Measurements from ENCODE around the gene RRH.
"Not testable (repeated sequence)": the region's sequence is repeated elsewhere in the genome, so short reads cannot be mapped to it uniquely, and the experiment has no call there.

The RRH gene

GRCh38 chr4:109872950-109873656 lies 45.3 kb downstream of the RRH start:
- no peaks in the 10 kb centered on the region for H3K27me3 ChIP-seq
- no peak overlapping the region for H3K27ac ChIP-seq

GRCh38 chr4:109873791-109874514 lies 46.2 kb downstream of the RRH start:
- H3K36me3 ChIP-seq = no peaks in the 10 kb centered on the region
- H3K4me1 ChIP-seq (ENCODE audit: control insufficient read depth in 1 of 2, insufficient read depth in 1 of 2, low read depth in 1 of 2, low read length in 1 of 2) = no peaks in the 10 kb centered on the region

More at GRCh38 chr4:109872950-109873656, 45.3 kb downstream of the RRH start:
- TF ChIP-seq CTCF (IDR thresholded peaks at IDR 0.05) = no peak
- H3K36me3 ChIP-seq = no peaks in the 10 kb centered on the region
- H3K9me3 ChIP-seq = no peaks in the 10 kb centered on the region
- H3K4me1 ChIP-seq (ENCODE audit: control insufficient read depth in 1 of 2, insufficient read depth in 1 of 2, low read depth in 1 of 2, low read length in 1 of 2) = no peaks in the 10 kb centered on the region
- no peak overlapping the region for H3K4me3 ChIP-seq (ENCODE audit: low read depth in 1 of 2, low read length in 1 of 2)

GRCh38 chr4:109875106-109875505 lies 47.3 kb downstream of the RRH start:
- Histone ChIP-seq H3K4me3 (ENCODE audit: low read depth in 1 of 2, low read length in 1 of 2) (no peak overlapping the region), H3K9me3 (no peaks in the 10 kb centered on the region), H3K27me3 (no peaks in the 10 kb centered on the region), H3K4me1 (ENCODE audit: control insufficient read depth in 1 of 2, insufficient read depth in 1 of 2, low read depth in 1 of 2, low read length in 1 of 2) (no peaks in the 10 kb centered on the region), H3K27ac (no peak overlapping the region), H3K36me3 (no peaks in the 10 kb centered on the region)
- no peak for TF ChIP-seq CTCF (IDR thresholded peaks at IDR 0.05)

More at GRCh38 chr4:109873791-109874514, 46.2 kb downstream of the RRH start:
- Histone ChIP-seq H3K27me3 (no peaks in the 10 kb centered on the region), H3K27ac (no peak overlapping the region), H3K9me3 (no peaks in the 10 kb centered on the region), H3K4me3 (ENCODE audit: low read depth in 1 of 2, low read length in 1 of 2) (no peak overlapping the region)
- no peak for TF ChIP-seq CTCF (IDR thresholded peaks at IDR 0.05)

- not testable (repeated sequence) for H3K9me3 ChIP-seq; H3K36me3 ChIP-seq; H3K27ac ChIP-seq; H3K4me1 ChIP-seq (ENCODE audit: control insufficient read depth in 1 of 2, insufficient read depth in 1 of 2, low read depth in 1 of 2, low read length in 1 of 2); H3K27me3 ChIP-seq; H3K4me3 ChIP-seq (ENCODE audit: low read depth in 1 of 2, low read length in 1 of 2)
Measured at GRCh38 chr4:109875553-109875952, 47.8 kb downstream of the RRH start.

GRCh38 chr4:109876634-109877265 lies 49.0 kb downstream of the RRH start:
- Histone ChIP-seq H3K36me3 (no peaks in the 10 kb centered on the region), H3K27ac (no peak overlapping the region), H3K4me1 (ENCODE audit: control insufficient read depth in 1 of 2, insufficient read depth in 1 of 2, low read depth in 1 of 2, low read length in 1 of 2) (no peaks in the 10 kb centered on the region), H3K9me3 (no peaks in the 10 kb centered on the region), H3K27me3 (no peaks in the 10 kb centered on the region), H3K4me3 (ENCODE audit: low read depth in 1 of 2, low read length in 1 of 2) (no peak overlapping the region)
- no peak for TF ChIP-seq CTCF (IDR thresholded peaks at IDR 0.05)

GRCh38 chr4:109877400-109877799 lies 49.6 kb downstream of the RRH start:
- H3K4me1 ChIP-seq (ENCODE audit: control insufficient read depth in 1 of 2, insufficient read depth in 1 of 2, low read depth in 1 of 2, low read length in 1 of 2) = no peaks in the 10 kb centered on the region
- H3K4me3 ChIP-seq (ENCODE audit: low read depth in 1 of 2, low read length in 1 of 2) = no peak overlapping the region
- no peaks in the 10 kb centered on the region for H3K36me3 ChIP-seq
- H3K27ac ChIP-seq = no peak overlapping the region
- H3K9me3 ChIP-seq = no peaks in the 10 kb centered on the region
- TF ChIP-seq CTCF (IDR thresholded peaks at IDR 0.05) = no peak
- no peaks in the 10 kb centered on the region for H3K27me3 ChIP-seq
